NCI-H146 treated with DMSO at 0.1 percent for 48 hours (cell line): ENCODE data around the gene ILDR1.
"Not testable (repeated sequence)": the region's sequence is repeated elsewhere in the genome, so short reads cannot be mapped to it uniquely, and the experiment has no call there.

Experiments used
- DNase-seq: peaks from one replicate; lab custom pipeline; 2025; ENCODE audit not compliant: unreplicated experiment; lab: John Stamatoyannopoulos, UW

Gene ILDR1

DNA sequence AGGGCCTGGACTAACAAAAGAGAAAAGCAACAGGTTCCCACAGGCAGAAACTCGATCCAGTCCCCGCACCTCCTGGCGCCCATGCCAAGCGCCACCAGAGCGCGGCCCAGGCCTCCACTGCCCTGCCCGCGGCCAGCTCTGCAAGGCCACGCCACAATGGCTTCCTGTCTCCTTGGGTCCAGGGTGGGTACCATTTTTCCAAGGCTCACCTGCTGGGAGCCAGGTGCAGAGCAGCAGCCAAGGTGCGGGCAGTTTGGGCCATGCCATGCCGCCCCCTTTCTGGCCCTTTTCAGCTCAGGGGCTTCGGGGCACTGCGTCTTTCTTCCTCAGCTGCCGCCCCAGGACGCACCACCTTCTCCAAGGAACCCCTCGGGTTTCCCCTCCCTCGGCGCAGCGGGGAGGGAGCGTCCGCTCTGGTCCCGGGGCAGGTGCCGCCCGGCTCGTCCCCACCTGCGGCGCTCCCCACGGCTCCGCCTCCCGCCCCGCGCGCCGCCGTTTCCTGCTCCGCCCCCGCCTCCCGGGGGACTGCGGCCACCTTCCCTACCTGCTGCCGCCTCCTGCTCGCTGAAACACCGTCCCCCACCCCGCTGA, at the start of gene ILDR1:
TSS of gene ILDR1 (minus strand) at position 437 of the 591 bp plus-strand sequence. CDS start at position 267, 170 bp downstream.
- DNase-seq, result peak; percentile 86

GRCh38 chr3:122067588-122068240, 45.7 kb upstream of the ILDR1 start:
- DNase-seq, result no peak

DNA sequence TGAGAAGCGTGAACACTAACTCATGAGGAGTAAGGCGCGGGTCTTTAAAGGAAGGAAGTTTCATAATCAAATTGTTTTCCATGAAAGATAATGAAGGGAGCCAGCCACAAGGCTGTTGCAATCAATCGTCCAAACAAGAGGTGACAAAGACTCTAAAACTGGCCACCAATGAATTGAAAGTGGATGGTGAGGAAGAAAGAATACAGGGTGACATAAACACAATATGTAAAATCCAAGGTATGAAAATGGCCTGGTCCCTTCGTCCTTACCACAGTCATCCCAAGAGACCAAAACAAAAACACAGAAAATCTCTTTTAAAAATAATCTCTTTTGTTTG, 45.1 kb upstream of the ILDR1 start:
- no peak for DNase-seq

DNA sequence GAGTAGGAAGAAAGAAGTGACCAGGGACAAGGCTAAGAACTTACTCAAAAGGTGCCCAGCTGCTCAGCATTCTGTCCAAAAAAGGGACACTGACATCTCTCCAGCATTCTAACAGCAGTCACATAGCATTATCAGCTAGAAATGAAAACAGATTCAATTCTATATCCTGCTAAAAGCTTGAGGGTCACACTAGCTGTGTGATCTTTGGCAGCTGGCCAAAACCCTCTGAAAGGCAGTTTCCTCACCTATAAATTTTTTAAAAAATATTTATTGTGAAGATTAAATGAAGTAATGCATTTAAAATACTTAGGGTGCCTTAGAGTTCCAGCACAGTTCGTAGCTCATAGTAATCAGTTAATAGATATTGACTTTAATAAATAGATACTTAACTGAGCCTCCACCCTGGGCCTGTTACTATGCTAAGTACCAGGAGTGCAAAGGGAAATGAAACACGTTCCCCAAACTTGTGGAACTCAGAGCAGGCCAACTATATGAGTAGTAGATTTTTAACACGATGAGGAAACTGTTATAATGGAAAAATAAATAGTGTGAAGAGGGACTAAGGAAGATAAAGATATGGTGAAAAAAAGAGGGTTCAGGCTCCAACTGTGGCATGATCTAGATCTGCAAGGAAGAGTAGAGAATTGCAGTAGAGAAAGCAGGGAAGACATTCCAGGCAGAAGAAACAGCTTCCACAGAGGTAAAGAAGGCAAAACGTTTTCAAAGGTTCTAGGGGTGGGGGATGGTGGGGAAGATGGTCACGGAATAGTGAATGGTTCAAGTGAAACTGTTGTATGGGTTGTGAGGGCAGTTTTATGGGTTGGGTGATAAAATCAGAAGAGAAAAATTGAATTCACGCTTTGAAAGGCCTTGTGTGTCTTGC, 44.5 kb upstream of the ILDR1 start:
- no peak for DNase-seq

DNA sequence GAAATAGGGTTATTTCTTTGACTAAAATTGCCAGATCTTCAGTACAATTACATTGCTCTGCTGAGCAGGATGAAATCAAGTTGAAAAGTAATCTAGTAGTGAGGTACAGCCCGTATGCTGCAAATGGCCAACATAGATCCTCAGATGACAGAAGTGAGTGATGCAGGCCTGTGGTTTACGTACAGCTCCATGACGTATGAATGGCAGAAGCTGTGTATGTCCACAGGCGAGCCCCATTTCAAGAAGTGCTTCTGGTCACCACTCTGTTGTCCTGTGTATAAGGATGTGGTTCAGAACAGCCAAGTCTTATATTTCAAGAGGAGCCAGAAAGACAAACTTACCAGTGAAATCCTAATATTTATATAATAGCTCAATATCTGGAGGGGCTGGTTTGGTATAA, 42.3 kb upstream of the ILDR1 start:
- no peak for DNase-seq

- no peak for DNase-seq
Observed at GRCh38 chr3:122063908-122064307, 41.9 kb upstream of the ILDR1 start.

GRCh38 chr3:122060040-122060698, 38.1 kb upstream of the ILDR1 start:
- DNase-seq, result no peak

DNA sequence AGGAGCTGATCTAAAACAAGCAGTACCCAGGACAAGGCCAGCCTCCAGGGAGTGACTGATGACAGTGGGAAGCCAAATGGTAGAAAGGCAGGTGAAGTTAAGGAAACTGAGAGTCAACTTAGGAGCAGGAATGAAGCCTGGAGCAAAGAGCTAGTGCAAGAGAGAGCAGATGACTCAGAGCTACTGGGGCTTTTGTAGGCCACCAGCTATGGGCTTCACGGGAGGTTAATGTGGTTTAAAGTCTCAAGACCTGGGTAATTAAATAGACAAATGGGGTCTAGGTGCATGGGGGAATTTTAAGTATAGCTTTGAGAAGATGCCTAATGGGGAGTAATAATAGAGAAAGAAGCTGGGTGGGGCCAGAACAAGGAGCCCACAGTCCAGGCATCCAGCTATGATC, 36.2 kb upstream of the ILDR1 start:
- no peak for DNase-seq

DNA sequence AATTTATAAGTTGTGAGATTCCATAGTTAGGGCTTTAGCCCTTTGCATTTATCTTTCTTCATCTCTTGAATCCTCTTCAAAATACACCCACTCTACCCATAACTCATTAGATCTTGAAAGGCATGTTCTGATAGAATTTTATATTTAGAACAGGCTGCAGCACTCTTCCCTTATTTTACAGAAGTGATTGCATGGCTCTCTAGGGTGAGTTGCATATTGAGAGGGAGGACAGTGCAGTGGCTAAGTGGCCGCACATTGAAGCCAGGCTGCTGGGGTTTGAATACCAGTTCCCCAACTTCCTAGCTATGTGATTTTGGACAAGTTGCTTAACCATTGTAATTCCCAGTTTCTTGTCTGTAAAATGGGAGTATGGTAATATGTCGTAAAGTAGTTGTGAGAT, 35.6 kb upstream of the ILDR1 start:
- DNase-seq, result no peak

DNA sequence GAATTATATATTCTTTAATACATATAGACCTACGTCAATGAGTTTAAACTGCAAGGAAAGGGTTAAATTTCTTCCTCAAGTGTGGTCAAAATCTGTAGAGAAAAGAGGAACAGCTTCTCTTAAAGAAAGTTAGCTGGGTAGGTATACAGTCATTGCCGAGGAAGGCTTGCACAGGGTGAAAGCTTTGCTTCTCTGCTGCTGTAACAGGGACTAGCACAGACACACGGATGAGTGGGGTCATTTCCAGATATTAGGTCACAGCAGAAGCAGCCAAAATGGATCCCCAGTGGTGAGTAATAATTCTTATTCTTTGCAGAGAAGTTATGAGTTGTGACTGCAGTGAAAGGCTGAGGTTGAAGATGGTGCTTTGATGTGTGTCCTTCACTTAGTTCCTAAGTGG, 33.2 kb upstream of the ILDR1 start, which contains the start of gene CD86:
TSS of gene CD86 (plus strand) at position 148 of the 400 bp plus-strand sequence. CDS start at position 276, 128 bp downstream.
- DNase-seq, result no peak

GRCh38 chr3:122052968-122053367, 30.9 kb upstream of the ILDR1 start:
- no peak for DNase-seq

- not testable (repeated sequence) for DNase-seq
Observed at GRCh38 chr3:122047773-122048172, 25.7 kb upstream of the ILDR1 start.

GRCh38 chr3:122047296-122047695, 25.2 kb upstream of the ILDR1 start:
- DNase-seq, result not testable (repeated sequence)

DNA sequence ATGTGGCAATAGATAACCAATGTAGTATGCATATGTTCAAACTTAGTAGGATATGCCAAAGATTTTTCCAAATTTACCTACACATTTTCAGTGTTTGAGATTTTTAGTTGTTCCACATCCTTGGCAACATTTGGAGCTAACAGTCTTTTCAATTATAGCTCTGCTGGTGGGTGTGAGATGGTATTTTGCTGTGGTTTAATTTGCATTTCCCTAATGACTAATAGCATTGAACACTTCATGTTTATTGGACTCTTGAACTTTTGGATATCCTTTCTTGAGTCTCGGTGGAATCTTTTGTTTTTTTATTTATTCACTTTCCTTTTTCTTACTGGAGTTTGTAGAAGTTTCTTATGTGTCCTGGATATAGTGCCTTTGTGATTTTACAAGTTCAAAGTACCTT, 11.0 kb upstream of the ILDR1 start:
- DNase-seq, result no peak

DNA sequence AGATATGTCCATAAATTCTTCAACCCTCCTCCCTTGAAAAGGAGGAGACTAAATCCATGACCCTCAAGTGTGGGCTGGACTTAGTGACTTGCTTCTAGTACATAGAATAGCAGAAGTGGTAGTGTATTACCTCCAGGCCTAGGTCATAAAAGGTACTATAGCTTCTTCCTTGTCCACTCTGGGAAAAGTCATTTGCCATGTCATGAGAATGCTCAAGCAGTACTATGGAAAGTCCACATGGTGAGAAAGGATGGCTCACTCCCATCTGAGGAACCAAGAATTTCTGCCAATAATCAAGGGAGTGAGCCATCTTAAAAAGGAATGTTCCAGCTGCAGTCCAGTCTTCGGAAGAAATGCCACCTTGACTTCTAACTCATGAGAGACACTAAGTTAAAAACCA, 10.5 kb upstream of the ILDR1 start:
- DNase-seq, result no peak

DNA sequence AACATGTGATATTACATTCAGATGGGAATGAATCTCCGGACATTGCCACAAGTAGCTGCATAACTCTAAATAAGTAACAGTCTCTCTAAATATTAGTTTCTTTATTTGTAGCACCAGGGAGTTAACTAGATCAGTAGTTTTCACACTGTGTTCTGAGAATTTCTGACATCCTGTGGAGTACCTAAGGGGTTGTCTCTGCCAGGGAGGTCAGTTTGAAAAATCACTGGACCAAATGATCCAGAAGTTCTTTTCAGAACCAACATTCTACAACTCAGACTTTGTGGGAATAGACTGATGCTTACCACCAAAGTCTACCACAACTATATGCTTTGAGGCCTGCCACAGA, 9.0 kb upstream of the ILDR1 start:
- no peak for DNase-seq

GRCh38 chr3:122030381-122031122, 8.5 kb upstream of the ILDR1 start:
- DNase-seq, result no peak

- no peak for DNase-seq
Observed at GRCh38 chr3:122025296-122025695, 3.2 kb upstream of the ILDR1 start.

DNA sequence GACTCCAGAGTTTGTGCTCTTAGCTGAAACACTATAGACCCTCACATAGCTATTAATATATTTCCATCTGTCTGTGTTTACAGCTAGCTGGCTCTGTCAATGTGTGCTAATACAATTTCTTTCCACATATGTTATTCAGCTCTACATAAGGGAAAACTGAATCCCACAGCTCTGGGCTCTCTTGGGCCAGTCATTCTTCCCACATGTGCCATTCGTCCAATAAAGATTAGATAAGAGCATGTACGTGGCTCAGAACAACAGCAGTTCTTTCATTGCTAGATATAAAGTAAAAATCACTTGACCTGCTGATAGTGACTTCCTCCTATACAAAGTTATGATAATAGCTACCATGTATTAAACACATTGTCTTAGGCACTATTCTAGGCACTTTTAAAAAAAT, 2.8 kb upstream of the ILDR1 start:
- no peak for DNase-seq

GRCh38 chr3:122023335-122023910, 1.4 kb upstream of the ILDR1 start:
- DNase-seq, result no peak

DNA sequence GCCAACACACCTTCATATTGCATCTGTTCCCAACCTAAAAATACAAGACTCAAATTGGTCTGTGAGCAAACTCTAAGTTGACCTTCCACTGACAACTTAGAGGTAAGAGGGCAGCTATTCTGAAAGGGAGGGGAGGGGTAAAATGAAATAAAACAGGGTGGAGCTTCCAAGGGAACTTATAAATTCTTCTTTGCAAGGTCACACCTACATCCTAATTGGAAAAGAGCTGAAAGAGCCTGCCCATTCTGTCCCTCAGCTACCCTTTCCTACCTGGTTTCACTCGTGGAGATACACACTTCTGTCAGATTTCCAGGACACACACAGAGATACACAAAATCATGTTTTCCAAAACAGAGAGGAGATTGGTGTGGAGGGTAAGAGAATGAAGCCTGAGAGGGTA, 1.0 kb downstream of the ILDR1 start:
- DNase-seq, result no peak
